DOHH2 (cell line): Measurements from ENCODE around the gene CLINT1.

Experiments
- H3F3A ChIP-seq: fragments of 200-600 bp; sonication (generic), shearing (Covaris generic); 2 replicates; pipeline ENCODE4 v1.6.0; 2016; ENCODE audit warnings: antibody characterized with exemption, mild to moderate bottlenecking; ENCODE audit not compliant: control insufficient read depth, insufficient read depth
- H3K27ac ChIP-seq: fragments of 200-600 bp; sonication (generic); 2 replicates; pipeline ENCODE4 v1.5.1; 2014; ENCODE audit warnings: low read depth, mild to moderate bottlenecking, low read length, moderate library complexity
- H3K27me3 ChIP-seq: fragments of 200-600 bp; sonication (generic); 2 replicates; pipeline ENCODE4 v1.6.1; 2014; ENCODE audit warnings: mild to moderate bottlenecking, low read length, mixed read lengths; ENCODE audit not compliant: control insufficient read depth
- H3K36me3 ChIP-seq: fragments of 200-600 bp; sonication (generic); 2 replicates; pipeline ENCODE4 v1.6.1; 2014; ENCODE audit warnings: mild to moderate bottlenecking, low read length, moderate library complexity, mixed read lengths; ENCODE audit not compliant: control insufficient read depth
- H3K4me1 ChIP-seq: fragments of 200-600 bp; sonication (generic); 2 replicates; pipeline ENCODE4 v1.6.1; 2014; ENCODE audit warnings: mild to moderate bottlenecking, low read length, mixed read lengths; ENCODE audit not compliant: control insufficient read depth
- H3K4me2 ChIP-seq: fragments of 200-600 bp; sonication (generic); 2 replicates; pipeline ENCODE4 v1.6.0; 2014; ENCODE audit warnings: mild to moderate bottlenecking, low read length, moderate library complexity
- H3K4me3 ChIP-seq: fragments of 200-600 bp; sonication (generic); 2 replicates; pipeline ENCODE4 v1.5.1; 2014; ENCODE audit warnings: mild to moderate bottlenecking, low read length, mixed read lengths
- H3K79me2 ChIP-seq: fragments of 200-600 bp; sonication (generic); 2 replicates; pipeline ENCODE4 v1.6.1; 2014; ENCODE audit warnings: mild to moderate bottlenecking, low read length, mixed read lengths; ENCODE audit not compliant: control insufficient read depth
- H3K9me2 ChIP-seq: fragments of 200-600 bp; sonication (generic); replicated peaks from 2 replicates; pipeline ENCODE4 v1.6.1; 2014; ENCODE audit warnings: mild to moderate bottlenecking, low read length, mixed read lengths; ENCODE audit not compliant: control insufficient read depth
- H3K9me3 ChIP-seq: fragments of 200-600 bp; sonication (generic); 2 replicates; pipeline ENCODE4 v1.6.1; 2014; ENCODE audit warnings: antibody characterized with exemption, low read length, mixed read lengths; ENCODE audit not compliant: control insufficient read depth, insufficient read depth
- H4K20me1 ChIP-seq: fragments of 200-600 bp; sonication (generic); 2 replicates; pipeline ENCODE4 v1.6.0; 2014; ENCODE audit warnings: low read depth, mild to moderate bottlenecking, antibody characterized with exemption, low read length, moderate library complexity; ENCODE audit not compliant: control insufficient read depth, insufficient read depth
- EZH2phosphoT487 ChIP-seq: fragments of 200-600 bp; sonication (generic); IDR thresholded peaks from 2 replicates; pipeline ENCODE4 v1.6.1; 2017; ENCODE audit warnings: borderline replicate concordance, mild to moderate bottlenecking, antibody characterized with exemption, low read length, moderate library complexity, mixed read lengths
- TF ChIP-seq, protein P1 (sequence below): fragments of 200-600 bp; sonication (generic); IDR thresholded peaks from one replicate; pipeline ENCODE4 v1.5.1; 2014; ENCODE audit warnings: antibody characterized with exemption, mild to moderate bottlenecking, low read depth, low read length; ENCODE audit not compliant: poor library complexity, severe bottlenecking

The CLINT1 gene

DNA sequence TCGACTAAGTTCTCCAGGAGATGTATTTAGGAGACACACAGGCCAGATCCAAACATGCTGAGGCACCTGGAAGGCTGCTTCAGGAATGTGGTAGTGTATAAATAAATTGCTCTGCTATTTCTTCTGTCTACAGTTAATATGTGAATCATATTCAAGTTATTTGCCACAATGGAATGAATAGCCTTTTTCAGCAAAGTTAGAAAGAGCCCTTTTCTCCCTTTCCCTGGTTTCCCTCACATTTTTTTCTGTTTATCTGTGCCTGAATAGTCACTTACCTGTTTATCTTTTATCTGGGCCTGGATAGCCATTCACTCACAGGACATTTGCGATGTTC lies 44.1 kb upstream of the CLINT1 start:
- TF ChIP-seq, protein P1, sequence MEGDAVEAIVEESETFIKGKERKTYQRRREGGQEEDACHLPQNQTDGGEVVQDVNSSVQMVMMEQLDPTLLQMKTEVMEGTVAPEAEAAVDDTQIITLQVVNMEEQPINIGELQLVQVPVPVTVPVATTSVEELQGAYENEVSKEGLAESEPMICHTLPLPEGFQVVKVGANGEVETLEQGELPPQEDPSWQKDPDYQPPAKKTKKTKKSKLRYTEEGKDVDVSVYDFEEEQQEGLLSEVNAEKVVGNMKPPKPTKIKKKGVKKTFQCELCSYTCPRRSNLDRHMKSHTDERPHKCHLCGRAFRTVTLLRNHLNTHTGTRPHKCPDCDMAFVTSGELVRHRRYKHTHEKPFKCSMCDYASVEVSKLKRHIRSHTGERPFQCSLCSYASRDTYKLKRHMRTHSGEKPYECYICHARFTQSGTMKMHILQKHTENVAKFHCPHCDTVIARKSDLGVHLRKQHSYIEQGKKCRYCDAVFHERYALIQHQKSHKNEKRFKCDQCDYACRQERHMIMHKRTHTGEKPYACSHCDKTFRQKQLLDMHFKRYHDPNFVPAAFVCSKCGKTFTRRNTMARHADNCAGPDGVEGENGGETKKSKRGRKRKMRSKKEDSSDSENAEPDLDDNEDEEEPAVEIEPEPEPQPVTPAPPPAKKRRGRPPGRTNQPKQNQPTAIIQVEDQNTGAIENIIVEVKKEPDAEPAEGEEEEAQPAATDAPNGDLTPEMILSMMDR: no peak
- TF ChIP-seq EZH2phosphoT487: no peak
- no peaks in the 10 kb centered on the region for H3K27me3 ChIP-seq
- H3K79me2 ChIP-seq: no peaks in the 10 kb centered on the region
- no peaks in the 10 kb centered on the region for H4K20me1 ChIP-seq
- H3K27ac ChIP-seq: no peak overlapping the region
- H3K4me2 ChIP-seq: no peak overlapping the region
- H3K9me2 ChIP-seq: no peaks in the 10 kb centered on the region
- H3K4me1 ChIP-seq: peaks cover 10% of the 10 kb centered on the region
- H3K4me3 ChIP-seq: no peak overlapping the region
- H3K9me3 ChIP-seq: no peaks in the 10 kb centered on the region
- H3K36me3 ChIP-seq: no peaks in the 10 kb centered on the region
- no peaks in the 10 kb centered on the region for H3F3A ChIP-seq

DNA sequence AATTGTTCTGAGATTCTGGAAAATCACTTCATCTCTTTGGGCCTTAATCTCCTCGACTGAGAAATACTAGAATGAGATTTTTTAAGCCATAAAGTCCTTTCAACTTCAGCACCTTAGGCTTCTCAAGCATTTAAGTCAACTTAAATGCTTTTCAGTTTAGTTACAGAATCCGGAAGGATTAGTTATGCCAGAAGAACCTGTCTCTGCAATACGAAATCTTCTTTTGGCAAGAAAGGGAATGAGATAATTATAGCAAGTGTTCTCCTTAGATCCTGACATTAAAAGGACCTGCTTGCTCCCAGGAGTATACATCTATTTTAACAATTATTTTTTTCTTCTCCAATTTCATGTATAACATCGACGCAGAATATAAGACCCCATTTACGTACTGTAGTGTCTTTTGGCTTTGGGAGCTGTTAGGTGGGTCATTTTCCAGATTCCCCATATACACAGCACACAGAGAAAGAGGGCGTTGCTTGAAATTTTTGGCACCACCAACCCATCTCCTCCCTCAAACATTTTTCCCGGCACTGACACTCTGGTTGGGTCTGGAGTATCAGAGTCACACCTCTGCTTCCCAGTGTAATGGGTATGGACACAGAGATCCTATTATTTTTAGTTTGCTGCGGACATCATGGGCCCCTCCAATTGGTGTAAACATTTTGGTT lies 43.6 kb upstream of the CLINT1 start:
- no peak for TF ChIP-seq EZH2phosphoT487
- TF ChIP-seq, protein P1: no peak
- no peaks in the 10 kb centered on the region for H3K27me3 ChIP-seq
- H4K20me1 ChIP-seq: no peaks in the 10 kb centered on the region
- no peak overlapping the region for H3K4me2 ChIP-seq
- no peak overlapping the region for H3K27ac ChIP-seq
- no peaks in the 10 kb centered on the region for H3K9me2 ChIP-seq
- H3K4me3 ChIP-seq: no peak overlapping the region
- H3K9me3 ChIP-seq: no peaks in the 10 kb centered on the region
- peaks cover 10% of the 10 kb centered on the region for H3K4me1 ChIP-seq
- no peaks in the 10 kb centered on the region for H3F3A ChIP-seq
- no peaks in the 10 kb centered on the region for H3K79me2 ChIP-seq
- no peaks in the 10 kb centered on the region for H3K36me3 ChIP-seq

DNA sequence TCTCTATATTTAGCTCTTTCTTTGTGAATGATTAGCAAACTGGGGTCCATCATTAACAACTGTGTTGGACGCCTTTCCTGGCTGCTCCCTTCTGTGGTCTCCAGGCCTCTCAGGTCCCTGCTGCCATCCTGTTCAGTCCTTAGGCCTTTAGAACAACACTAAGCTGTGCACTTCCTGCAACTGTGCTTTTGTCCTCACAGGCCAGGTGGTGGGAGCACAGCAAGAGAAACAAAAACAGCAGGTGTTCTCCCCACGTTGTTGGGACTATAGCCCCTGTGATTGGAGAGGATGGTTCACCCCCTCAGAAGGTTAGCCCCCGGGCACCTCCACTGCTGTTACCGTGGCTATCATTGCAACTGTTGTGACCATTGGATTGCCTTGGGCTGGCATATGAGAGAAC lies 41.7 kb upstream of the CLINT1 start:
- Histone ChIP-seq H3K4me2 (peak overlapping the region; percentile 15; the same call in 1 of the 2 replicates), H4K20me1 (no peaks in the 10 kb centered on the region), H3K36me3 (no peaks in the 10 kb centered on the region), H3F3A (no peaks in the 10 kb centered on the region), H3K27ac (no peak overlapping the region), H3K27me3 (no peaks in the 10 kb centered on the region), H3K79me2 (no peaks in the 10 kb centered on the region), H3K4me3 (no peak overlapping the region), H3K4me1 (peaks cover 10% of the 10 kb centered on the region), H3K9me3 (no peaks in the 10 kb centered on the region), H3K9me2 (no peaks in the 10 kb centered on the region)
- TF ChIP-seq EZH2phosphoT487: no peak
- TF ChIP-seq, protein P1: no peak
